ENCODE results near the gene TADA2B.

The TADA2B gene

DNA sequence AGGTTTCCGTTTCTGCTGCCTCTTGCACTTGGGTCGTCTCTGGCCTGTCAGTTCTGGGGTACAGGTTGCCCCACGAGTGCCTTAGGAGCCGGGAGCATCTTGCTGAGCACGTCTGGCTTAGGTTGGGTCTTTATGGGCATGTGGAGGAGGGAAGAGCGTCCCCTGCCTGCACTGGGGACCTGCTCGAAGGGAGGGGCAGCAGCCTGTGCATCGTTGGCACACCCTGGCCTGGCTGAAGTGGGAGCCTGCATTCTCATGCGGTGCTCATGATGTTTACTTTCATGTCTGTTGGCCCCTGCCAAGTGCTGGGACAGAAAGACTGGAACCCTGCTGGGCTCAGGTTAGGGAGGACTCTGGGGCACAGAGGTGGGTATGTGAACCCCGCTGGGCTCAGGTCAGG, 23.8 kb upstream of the TADA2B start:
- DNase-seq: no peak

DNA sequence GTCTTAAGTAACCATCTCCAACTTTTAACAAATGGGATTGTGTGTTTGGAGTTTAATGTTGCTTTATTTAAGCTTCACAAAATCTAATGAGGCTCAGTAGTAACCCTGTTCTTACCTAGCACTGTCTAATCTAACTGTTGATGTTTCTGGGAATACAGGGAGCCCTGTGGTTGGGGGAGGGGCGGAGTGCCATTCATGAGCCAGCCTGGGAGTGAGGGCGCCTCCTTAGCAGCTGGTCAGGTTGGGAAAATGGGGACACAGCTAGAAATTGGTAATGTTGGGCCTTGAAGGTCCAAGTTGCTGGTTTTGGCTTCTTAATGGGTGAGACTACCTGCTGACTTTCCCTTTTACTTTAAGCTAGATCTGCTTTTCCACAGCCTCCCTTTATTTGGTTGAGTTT, 22.9 kb upstream of the TADA2B start:
- no peak for DNase-seq

GRCh38 chr4:7020856-7021255, 22.3 kb upstream of the TADA2B start:
- DNase-seq: no peak

DNA sequence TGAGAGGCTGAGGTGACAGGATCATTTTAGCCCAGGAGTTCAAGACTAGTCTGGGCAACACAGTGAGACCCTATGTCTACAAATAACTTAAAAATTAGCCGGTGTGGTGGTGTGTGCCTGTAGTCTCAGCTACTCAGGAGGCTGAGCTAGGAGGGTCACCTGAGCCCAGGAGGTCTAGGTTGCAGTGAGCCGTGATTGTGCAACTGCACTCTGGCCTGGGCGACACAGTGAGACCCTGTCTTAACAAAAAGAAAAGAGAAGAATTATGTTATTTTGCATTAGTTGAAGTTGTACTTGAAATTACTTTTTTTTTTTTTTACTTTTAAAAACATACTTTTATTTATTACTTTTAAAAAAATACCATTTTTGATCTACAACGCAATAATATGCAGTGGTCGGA, 21.8 kb upstream of the TADA2B start:
- DNase-seq: no peak

DNA sequence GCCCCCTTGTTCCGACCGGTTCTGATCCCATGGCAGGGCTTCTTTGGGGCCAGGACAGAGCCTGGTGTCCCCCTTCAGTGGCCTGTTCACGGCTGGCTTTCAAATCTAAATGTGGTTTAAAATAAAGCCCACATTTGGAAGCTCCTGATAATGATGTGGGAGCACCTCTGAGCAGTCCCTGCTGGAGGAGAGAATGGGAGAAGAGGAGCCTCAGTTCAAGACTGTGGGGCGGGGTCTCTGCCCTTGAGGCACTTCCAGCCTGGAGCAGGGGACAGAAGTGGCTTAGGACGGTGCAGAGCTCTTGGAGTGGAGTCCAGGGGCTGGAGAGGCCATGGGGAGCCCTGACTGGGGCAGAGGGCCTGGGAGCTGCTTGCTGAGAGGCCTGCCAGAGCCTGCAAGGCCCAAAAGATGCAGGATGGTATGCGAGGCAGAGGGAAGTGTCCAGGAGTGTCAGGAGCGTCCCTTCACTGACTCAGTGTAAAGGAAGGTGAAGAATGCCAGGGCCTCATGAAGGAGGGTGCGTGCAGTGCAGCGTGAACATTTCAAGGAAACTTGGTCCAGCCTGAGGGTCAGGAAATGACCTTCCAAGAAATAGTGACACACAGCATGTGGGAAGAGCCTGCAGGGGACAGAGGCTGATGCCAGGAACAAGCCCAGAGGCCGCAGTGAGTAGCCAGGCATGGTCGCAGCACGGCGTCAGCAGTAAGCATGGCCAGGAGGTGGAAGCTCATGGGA, 21.1 kb upstream of the TADA2B start:
- DNase-seq: no peak

DNA sequence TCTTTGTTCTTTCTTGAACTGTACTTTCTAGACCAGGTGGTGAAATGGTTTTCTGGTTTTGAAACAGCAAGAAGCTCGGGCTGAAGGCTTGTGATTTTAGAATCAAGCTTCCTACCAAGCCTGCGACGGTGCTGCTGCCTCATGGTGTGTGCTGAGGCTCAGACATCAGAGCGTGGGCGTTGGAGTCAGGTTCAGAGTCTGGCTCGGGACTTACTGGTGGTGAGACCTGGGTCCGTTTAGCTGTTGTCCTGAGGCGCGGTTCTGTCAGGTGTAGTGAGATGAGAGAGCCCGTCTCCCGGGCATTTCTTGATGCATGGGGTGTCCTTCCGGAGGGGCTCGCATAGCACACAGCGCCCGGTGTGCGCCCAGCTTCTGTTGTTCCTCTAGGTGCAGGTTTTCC, 19.7 kb upstream of the TADA2B start:
- DNase-seq: no peak

GRCh38 chr4:7023901-7024300, 19.3 kb upstream of the TADA2B start:
- no peak for DNase-seq

- no peak for DNase-seq
Measured at GRCh38 chr4:7024336-7024890, 18.8 kb upstream of the TADA2B start.

DNA sequence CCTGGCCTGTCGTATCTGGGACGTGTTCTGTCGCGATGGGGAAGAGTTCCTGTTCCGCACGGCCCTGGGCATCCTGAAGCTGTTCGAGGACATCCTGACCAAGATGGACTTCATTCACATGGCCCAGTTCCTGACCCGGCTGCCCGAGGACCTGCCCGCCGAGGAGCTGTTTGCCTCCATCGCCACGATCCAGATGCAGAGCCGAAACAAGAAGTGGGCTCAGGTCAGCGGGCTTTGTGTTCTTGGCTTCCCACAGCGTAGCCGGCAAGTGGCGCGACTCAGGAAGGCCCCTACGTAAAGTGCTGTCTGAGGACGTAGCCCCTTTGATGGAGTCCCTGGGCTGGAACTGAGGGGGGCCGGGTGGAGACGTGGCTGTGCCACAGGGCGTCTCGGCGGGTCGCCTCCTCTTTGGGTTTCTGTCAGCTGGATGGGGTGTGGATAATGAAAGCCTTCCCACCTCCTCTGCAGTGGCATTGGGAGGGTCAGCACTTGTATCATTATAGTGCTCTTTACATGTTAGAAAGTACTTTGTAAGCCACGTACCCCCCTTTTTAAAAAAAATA, 18.1 kb upstream of the TADA2B start:
- no peak for DNase-seq

DNA sequence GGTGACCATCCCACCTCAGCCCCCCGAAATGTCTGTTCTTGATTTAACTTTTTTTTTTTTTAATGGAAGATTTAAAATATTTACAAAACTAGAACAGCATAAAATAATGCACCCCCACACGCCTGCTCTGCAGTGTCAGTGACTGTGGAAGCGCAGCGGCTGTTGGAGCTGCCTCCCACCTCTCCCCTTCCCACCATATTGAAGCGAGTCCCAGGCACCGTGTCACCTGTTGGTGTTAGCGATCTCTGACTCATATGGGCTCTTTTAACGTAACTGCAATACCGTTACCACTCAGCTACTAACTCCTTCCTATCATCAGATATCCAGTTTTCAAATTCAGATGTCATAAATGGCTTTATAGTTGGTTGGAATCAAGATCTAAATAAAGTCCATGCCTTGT, 17.1 kb upstream of the TADA2B start:
- no peak for DNase-seq

DNA sequence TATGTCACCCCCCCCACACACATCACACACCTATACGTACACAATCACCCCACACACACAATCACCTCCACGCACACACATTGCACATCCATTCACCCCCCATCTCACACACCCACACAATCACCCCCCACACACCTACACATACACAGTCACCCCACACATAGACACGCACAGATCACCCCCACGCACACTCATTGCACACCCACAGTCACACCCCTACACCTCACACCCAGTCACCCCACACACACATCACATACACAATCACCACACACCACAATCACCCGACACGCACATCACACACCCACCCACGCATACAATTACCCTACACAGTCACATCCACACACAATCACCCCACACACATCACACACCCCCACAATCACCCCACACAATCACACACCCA, 15.9 kb upstream of the TADA2B start:
- no peak for DNase-seq

DNA sequence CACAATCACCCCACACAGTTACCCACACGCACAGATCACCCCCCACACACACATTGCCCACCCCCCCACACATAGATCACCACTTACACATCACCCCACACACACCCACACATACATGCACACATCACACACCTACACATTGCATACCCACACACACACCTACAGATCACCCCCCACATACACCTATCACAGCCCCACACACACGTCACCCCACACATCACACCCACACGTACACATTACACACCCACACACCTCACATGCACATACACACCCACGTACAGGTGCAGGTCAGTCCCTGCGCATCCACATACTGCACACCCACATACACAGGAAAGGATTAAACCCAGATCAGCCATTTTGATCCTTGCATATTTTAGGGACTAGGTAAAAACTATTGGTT, 15.3 kb upstream of the TADA2B start:
- no peak for DNase-seq

GRCh38 chr4:7029212-7029611, 14.0 kb upstream of the TADA2B start:
- no peak for DNase-seq

DNA sequence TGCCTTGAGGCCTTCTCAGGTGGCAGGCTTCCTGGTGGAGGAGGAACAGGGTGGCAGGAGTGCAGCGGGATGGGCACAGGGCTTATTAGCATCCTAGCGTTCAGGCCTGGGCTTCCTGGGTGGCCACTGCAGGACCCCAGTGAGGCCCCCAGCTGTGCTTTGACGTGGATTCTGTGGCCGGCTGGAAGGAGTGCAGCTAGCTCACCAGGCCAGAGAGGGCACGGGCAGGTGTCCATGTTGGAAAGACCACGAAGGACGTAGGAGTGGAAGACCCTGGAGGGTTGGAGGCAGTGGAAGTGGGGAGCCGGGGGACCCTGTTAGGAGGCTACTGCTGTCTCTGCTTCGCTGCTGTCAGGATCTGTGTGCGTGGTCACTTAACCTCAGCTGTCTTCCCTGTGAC, 13.3 kb upstream of the TADA2B start:
- DNase-seq: no peak

DNA sequence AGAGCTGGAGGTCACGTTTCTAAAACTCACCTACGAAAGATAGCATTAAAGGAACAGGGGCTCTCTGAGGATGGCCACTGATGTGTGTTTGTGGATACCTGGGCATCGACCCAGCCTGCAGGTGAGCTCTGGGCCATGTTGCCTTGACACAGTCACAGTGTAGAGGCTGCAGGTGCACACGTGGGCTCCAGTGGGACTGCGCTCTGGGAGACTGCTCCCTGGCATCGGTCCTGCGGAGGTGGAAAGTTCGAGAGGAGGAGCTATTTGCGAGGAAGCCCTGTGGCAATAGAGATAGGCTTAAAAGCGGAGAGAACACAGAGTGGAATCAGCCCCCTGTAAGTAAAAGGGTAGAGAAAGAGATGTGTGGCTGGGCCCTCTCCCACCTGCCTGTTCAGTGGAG, 12.3 kb upstream of the TADA2B start:
- no peak for DNase-seq

GRCh38 chr4:7031558-7032449, 11.4 kb upstream of the TADA2B start:
- DNase-seq: no peak

DNA sequence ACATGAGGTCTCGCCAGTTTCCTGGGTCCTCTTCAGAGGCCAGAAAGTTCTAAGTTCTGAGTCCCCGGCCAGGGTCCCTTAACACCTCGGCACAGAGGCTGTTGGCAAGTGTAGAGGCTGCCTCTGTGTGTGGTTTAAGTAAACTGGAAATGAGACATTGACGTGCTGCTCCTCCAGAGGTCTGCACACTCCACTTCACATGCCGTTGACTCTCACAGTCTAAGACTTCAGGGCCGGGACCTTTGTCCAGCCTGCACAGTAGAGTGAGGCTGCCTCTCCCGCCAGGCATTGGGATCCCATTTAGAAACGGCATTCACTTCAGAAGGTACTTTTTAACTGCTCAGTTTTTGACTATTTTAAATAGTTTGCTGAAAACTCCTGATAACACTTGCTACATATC, 10.6 kb upstream of the TADA2B start:
- no peak for DNase-seq

- DNase-seq: no peak
Measured at GRCh38 chr4:7034262-7035081, 8.7 kb upstream of the TADA2B start.

DNA sequence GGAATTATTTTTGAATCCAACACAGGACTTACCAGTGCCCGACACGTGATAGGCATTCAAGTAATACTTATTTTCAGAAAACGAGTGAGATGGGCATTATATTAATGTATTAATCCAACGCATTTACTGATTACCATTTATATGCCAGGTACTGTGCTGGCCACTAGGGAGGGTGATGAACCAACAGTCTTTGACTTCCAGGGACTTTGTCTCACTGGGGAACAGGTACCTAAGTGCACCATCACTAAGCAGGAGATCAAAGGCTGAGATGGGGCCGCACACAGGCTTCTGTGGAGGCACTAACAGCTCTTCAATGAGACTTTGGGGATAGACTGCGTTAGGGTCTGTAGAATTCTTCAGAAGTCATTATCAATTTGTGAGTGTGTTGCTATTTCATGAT, 5.7 kb upstream of the TADA2B start:
- no peak for DNase-seq

DNA sequence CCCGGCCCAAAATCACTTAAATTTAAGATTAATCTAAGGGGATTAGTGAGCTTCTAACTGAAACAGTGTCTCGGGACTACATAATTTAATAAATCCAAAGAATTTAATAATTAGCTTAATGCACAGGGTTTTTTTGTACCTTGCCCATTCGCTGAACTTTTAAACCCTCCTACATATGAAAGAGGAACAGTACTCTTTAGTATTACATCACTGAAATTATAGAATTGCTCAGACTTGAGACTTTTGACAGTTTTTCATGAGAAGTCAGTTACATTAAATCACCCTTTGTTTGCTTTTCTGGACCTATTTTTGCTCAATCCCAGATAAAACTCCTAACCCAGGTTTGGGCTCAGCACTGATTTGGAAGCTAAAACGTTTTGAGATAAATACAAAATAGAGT, 2.4 kb upstream of the TADA2B start:
- no peak for DNase-seq

GRCh38 chr4:7041246-7041645, 1.9 kb upstream of the TADA2B start:
- no peak for DNase-seq

DNA sequence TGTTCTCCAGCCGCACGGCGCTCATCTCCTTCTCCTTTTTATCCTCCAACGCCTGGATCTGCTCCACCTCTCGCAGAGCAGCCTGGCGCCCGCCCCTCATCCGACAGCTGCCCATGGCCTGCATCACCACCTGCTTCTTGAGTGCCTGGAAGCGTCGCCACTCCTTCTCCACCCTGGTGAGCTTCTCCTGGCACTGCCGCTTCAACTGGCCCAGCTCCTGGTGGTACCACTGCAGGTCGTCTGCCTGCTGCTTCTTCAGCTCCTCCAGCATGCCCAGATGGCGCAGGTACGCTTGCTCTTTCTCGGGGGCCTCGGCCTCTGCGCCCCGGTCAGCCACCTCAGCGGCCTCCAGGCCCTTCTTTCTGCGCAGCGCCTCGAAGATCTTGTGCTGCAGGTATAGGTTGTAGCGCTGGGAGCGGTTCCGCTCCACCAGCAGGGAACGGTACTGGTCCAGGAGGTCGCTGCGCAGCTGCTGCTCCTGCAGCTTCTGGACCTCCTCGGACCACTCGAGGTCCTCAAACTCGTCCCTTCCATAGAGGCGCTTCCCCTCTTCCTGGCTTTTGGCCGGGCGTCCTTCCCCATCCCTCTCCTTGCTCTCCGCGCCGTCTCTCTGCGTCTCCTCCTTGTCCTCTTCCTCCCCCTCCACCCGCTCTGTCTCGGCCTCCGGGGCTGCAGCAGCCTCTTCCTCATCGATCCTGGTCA, 1.2 kb upstream of the TADA2B start:
- no peak for DNase-seq

Data from retina (tissue), 1 donor.